ENCODE results near the gene LCE3D. TPM values are rescaled to one million over a fixed set of nuclear protein-coding genes. Genes with fewer than 3 reads are reported as not detected.

The LCE3D gene, protein sequence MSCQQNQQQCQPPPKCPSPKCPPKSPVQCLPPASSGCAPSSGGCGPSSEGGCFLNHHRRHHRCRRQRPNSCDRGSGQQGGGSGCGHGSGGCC
- total RNA-seq: not detected in 2 replicates

DNA sequence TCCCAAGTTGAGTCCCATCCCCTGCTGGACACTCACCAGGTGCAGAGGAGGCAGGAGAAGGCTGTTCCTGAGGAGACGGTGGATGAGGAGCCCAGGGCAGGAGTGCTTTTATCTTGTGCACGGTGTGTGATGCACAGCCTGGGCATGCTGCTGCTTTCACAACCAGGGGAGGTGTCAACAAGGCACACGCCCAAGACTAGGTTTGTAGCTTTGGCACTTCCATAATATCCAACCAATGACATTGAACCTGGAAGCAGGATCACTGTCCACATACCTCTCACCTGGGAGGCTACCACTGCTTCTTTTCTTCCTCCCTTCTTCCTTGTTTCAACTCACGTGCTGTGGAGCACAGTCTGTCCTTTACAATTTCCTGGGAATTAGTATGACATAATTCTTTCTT lies at the start of gene LCE3D:
TSS of gene LCE3D (minus strand) at position 84 of the 400 bp plus-strand sequence. CDS start 580 bp downstream, outside the sequence.

DNA sequence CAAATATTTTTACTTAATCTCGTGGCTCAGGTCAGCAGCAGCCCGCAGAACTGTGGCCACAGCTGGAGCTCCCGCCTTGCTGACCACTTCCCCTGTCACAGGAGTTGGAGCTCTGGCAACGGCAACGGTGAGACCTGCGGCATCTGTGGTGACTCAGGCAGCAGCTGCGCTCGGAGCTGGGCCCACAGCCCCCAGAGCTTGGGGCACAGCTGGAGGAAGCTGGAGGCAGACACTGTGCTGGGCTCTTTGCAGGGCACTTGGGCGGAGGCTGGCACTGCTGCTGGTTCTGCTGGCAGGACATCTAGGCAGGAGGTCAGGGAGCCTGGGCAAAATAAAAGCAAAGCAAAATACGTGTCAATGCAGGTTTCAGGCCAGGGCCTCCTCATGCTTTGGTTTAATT lies 42.5 kb upstream of the LCE3D start, which contains the start of gene LCE3A:
TSS of gene LCE3A (minus strand) at position 301 of the 400 bp plus-strand sequence. CDS start at position 301, 0 bp downstream.

DNA sequence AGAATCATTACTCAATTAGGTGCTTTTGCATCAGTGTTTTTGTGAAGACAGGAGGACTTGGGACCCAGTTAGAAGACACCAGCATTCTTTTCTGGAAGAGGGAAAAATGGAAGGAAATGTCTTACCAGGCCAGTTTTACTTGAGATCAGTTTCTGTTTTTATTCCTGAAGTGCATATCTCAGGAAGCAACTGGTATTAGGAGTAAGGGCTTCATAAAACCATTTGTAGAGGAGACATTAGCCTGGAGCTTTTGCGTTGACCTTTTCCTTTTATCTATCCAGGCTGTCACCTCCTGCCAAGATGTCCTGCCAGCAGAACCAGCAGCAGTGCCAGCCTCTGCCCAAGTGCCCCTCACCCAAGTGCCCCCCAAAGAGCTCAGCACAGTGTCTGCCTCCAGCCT lies 33.2 kb upstream of the LCE3D start, which contains the start of gene LCE3B:
TSS of gene LCE3B (plus strand) at position 301 of the 400 bp plus-strand sequence. CDS start at position 301, 0 bp downstream.

DNA sequence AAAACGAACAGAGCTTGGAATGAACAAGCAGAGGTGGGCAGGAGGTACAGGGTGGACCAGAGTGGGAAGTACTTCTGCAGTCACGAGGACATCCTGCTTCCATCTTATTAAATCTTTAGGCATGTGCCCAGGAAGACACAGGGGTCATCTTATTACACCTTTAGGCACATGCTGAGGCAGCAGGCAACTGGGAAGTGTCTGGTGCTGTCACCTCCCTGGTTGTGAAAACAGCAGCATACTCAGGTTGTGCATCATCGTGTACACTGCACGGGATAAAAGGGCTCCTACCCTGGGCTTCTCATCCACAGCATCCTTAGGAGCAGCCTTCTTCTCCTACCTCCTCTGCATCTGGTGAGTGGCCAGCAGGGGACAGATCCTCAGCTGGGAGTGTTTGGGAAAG lies 19.6 kb upstream of the LCE3D start, which contains the start of gene LCE3C:
TSS of gene LCE3C (plus strand) at position 301 of the 400 bp plus-strand sequence. CDS start 498 bp downstream, outside the sequence.

DNA sequence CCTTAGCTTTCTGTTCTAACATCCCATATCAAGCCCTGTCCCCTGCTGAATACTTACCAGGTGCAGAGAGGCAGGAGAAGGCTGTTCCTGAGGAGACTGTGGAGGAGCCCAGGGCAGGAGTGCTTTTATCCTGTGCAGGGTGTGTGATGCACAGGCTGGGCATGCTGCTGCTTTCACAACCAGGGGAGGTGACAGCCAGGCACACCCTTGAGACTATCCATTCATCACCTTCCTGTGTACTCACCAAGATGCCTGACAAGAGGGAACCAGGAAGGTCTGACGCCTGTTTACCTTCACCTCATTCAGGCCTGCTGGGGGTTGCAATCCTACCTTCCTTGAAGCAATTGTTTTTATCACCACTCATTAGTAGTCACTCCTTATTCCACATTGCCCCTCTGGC lies 13.6 kb downstream of the LCE3D start, which contains the start of gene LCE3E:
TSS of gene LCE3E (minus strand) at position 100 of the 400 bp plus-strand sequence. CDS start 572 bp downstream, outside the sequence.

Other genes starting within 250 kb of the LCE3D start
- gene FLG2, start 220.5 kb downstream of the LCE3D start, total RNA-seq: not detected in 2 replicates
- gene CRNN, start 166.3 kb downstream of the LCE3D start, total RNA-seq: not detected in 2 replicates
- gene LCE5A, start 69.7 kb downstream of the LCE3D start, total RNA-seq: not detected in 2 replicates
- gene CRCT1, start 66.0 kb downstream of the LCE3D start, total RNA-seq: not detected in 2 replicates
- not detected in 2 replicates for gene LCE3E, start 13.7 kb downstream of the LCE3D start, total RNA-seq
- not detected in 2 replicates for gene LCE3C, start 19.7 kb upstream of the LCE3D start, total RNA-seq
- not detected in 2 replicates for gene LCE3B, start 33.3 kb upstream of the LCE3D start, total RNA-seq
- not detected in 2 replicates for gene LCE3A, start 42.6 kb upstream of the LCE3D start, total RNA-seq
- gene LCE2D, start 82.9 kb upstream of the LCE3D start, total RNA-seq: not detected in 2 replicates
- not detected in 2 replicates for gene LCE2C, start 94.8 kb upstream of the LCE3D start, total RNA-seq
- gene LCE2B, start 105.6 kb upstream of the LCE3D start, total RNA-seq: not detected in 2 replicates
- not detected in 2 replicates for gene LCE2A, start 117.8 kb upstream of the LCE3D start, total RNA-seq
- not detected in 2 replicates for gene LCE4A, start 127.6 kb upstream of the LCE3D start, total RNA-seq
- not detected in 2 replicates for gene KPRP, start 177.5 kb upstream of the LCE3D start, total RNA-seq
- gene LCE1F, start 194.6 kb upstream of the LCE3D start, total RNA-seq: not detected in 2 replicates
- gene LCE1E, start 205.7 kb upstream of the LCE3D start, total RNA-seq: not detected in 2 replicates
- not detected in 2 replicates for gene LCE1D, start 216.2 kb upstream of the LCE3D start, total RNA-seq
- not detected in 2 replicates for gene LCE1C, start 226.1 kb upstream of the LCE3D start, total RNA-seq
- not detected in 2 replicates for gene LCE1B, start 231.5 kb upstream of the LCE3D start, total RNA-seq
- gene LCE1A, start 247.0 kb upstream of the LCE3D start, total RNA-seq: not detected in 2 replicates

All from cardiac ventricle fibroblast (primary cell).